ENCODE measurements around the gene POLR2H. TPM values are rescaled to one million over a fixed set of nuclear protein-coding genes. Genes with fewer than 3 reads are reported as not detected.

POLR2H gene
- total RNA-seq, 1 donor from 2014 or later = 24.3 TPM

GRCh38 chr3:184409331-184409926 lies 47.9 kb downstream of the POLR2H start:
- H3K36me3 ChIP-seq = no peaks in the 10 kb centered on the region
- no peak for TF ChIP-seq CTCF (IDR thresholded peaks at IDR 0.05; ENCODE audit: borderline replicate concordance)
- intact Hi-C loops (cut with micrococcal nuclease) = no loop called here
- DNase-seq = no peak
- no peaks in the 10 kb centered on the region for H3K9me3 ChIP-seq (replicated peaks)
- H3K4me3 ChIP-seq = no peak overlapping the region
- peaks cover 7% of the 10 kb centered on the region for H3K27me3 ChIP-seq (ENCODE audit: low read depth)
- H3K27ac ChIP-seq (replicated peaks) = no peak overlapping the region
- H3K4me1 ChIP-seq = no peaks in the 10 kb centered on the region

GRCh38 chr3:184409946-184410500 lies 48.5 kb downstream of the POLR2H start:
- no peak for DNase-seq
- Histone ChIP-seq H3K36me3 (no peaks in the 10 kb centered on the region), H3K4me3 (no peak overlapping the region), H3K27me3 (ENCODE audit: low read depth) (peaks cover 7% of the 10 kb centered on the region), H3K9me3 (replicated peaks) (no peaks in the 10 kb centered on the region), H3K27ac (replicated peaks) (no peak overlapping the region), H3K4me1 (no peaks in the 10 kb centered on the region)
- intact Hi-C loops (cut with micrococcal nuclease) = no loop called here
- TF ChIP-seq CTCF (IDR thresholded peaks at IDR 0.05; ENCODE audit: borderline replicate concordance) = no peak

GRCh38 chr3:184414418-184415202 lies 53.1 kb downstream of the POLR2H start:
- Histone ChIP-seq H3K27me3 (ENCODE audit: low read depth) (peaks cover 7% of the 10 kb centered on the region), H3K36me3 (no peaks in the 10 kb centered on the region), H3K9me3 (replicated peaks) (no peaks in the 10 kb centered on the region), H3K4me3 (no peak overlapping the region), H3K4me1 (no peaks in the 10 kb centered on the region), H3K27ac (replicated peaks) (no peak overlapping the region)
- DNase-seq = no peak
- no peak for TF ChIP-seq CTCF (IDR thresholded peaks at IDR 0.05; ENCODE audit: borderline replicate concordance)
- intact Hi-C loops (cut with micrococcal nuclease) = no loop called here

- TF ChIP-seq CTCF (IDR thresholded peaks at IDR 0.05; ENCODE audit: borderline replicate concordance) = no peak
- Histone ChIP-seq H3K4me1 (no peaks in the 10 kb centered on the region), H3K9me3 (replicated peaks) (no peaks in the 10 kb centered on the region), H3K4me3 (no peak overlapping the region), H3K27me3 (ENCODE audit: low read depth) (peaks cover 7% of the 10 kb centered on the region), H3K27ac (replicated peaks) (no peak overlapping the region), H3K36me3 (no peaks in the 10 kb centered on the region)
- no peak for DNase-seq
- intact Hi-C loops (cut with micrococcal nuclease) = no loop called here
Measured at GRCh38 chr3:184415203-184415490, 53.6 kb downstream of the POLR2H start.

GRCh38 chr3:184417619-184418327 lies 56.3 kb downstream of the POLR2H start:
- Histone ChIP-seq H3K36me3 (no peaks in the 10 kb centered on the region), H3K4me3 (no peak overlapping the region), H3K27ac (replicated peaks) (no peak overlapping the region), H3K9me3 (replicated peaks) (peaks cover 5% of the 10 kb centered on the region), H3K4me1 (no peaks in the 10 kb centered on the region), H3K27me3 (ENCODE audit: low read depth) (no peaks in the 10 kb centered on the region)
- TF ChIP-seq CTCF (IDR thresholded peaks at IDR 0.05; ENCODE audit: borderline replicate concordance) = peak; percentile 83
- intact Hi-C loops (cut with micrococcal nuclease) = no loop called here
- peak; percentile 52 for DNase-seq

Other genes starting within 250 kb of the POLR2H start
- 32.1 TPM for gene EIF2B5, start 226.4 kb upstream of the POLR2H start, total RNA-seq
- 63.5 TPM for gene DVL3, start 206.3 kb upstream of the POLR2H start, total RNA-seq
- gene AP2M1, start 186.9 kb upstream of the POLR2H start, total RNA-seq = 336 TPM
- gene ABCF3, start 175.5 kb upstream of the POLR2H start, total RNA-seq = 70.2 TPM
- not detected for gene VWA5B2, start 132.1 kb upstream of the POLR2H start, total RNA-seq
- gene ALG3, start 112.7 kb upstream of the POLR2H start, total RNA-seq = 16.1 TPM
- 1.6 TPM for gene EEF1AKMT4, start 112.0 kb upstream of the POLR2H start, total RNA-seq
- gene CAMK2N2, start 100.2 kb upstream of the POLR2H start, total RNA-seq = 0.16 TPM
- not detected for gene ECE2, start 85.7 kb upstream of the POLR2H start, total RNA-seq
- 213 TPM for gene PSMD2, start 62.5 kb upstream of the POLR2H start, total RNA-seq
- gene EIF4G1, start 47.1 kb upstream of the POLR2H start, total RNA-seq = 224 TPM
- 30.2 TPM for gene FAM131A, start 24.1 kb upstream of the POLR2H start, total RNA-seq
- gene CLCN2, start 105 bp upstream of the POLR2H start, total RNA-seq = 1.7 TPM
- 0.11 TPM for gene THPO, start 16.5 kb downstream of the POLR2H start, total RNA-seq
- 6.5 TPM for gene CHRD, start 18.3 kb downstream of the POLR2H start, total RNA-seq
- gene EPHB3, start 200.1 kb downstream of the POLR2H start, total RNA-seq = 5.0 TPM